H1 (cell line): ENCODE measurements around the gene FLNC. TPM values are rescaled to one million over a fixed set of nuclear protein-coding genes. Genes with fewer than 3 reads are reported as not detected.

Experiments
- CTCF ChIA-PET: fragments of 300-600 bp; sonication (Branson Sonifier 250); formaldehyde crosslinking; loops from one replicate; lab custom pipeline; 2021; ENCODE audit not compliant: partially characterized antibody; lab: Charles Lee
- POLR2A ChIA-PET: fragments of 300-600 bp; sonication (Branson Sonifier 250); formaldehyde crosslinking; loops from one replicate; lab custom pipeline; 2021; ENCODE audit warnings: inconsistent platforms; ENCODE audit not compliant: partially characterized antibody; lab: Charles Lee
- DNase-seq, 2 experiments: peaks; one replicate each; pipeline versions ENCODE4 v3.0.0 to v3.0.0-alpha.2; 2010 to 2022; ENCODE audit warnings: low spot score in 2 of 2, low read depth in 1 of 2, mixed read lengths in 1 of 2
- FAIRE-seq: peaks from 2 replicates; lab custom pipeline; 2011; peaks lifted over from hg19 to GRCh38; lab: Jason Lieb, UNC
- H2AFZ ChIP-seq: 2 replicates; pipeline ENCODE4 v1.8.1; 2012; ENCODE audit warnings: low read length, inconsistent platforms
- H2AK5ac ChIP-seq: 2 replicates; pipeline ENCODE4 v1.6.1; 2013; ENCODE audit warnings: low read depth, low read length
- H2BK120ac ChIP-seq: replicated peaks from 2 replicates; pipeline ENCODE3; 2013; ENCODE audit warnings: low read depth, low read length, inconsistent platforms
- H2BK12ac ChIP-seq: 2 replicates; pipeline ENCODE4 v1.6.1; 2013; ENCODE audit warnings: low read depth, low read length
- H2BK15ac ChIP-seq: 2 replicates; pipeline ENCODE4 v1.6.1; 2013; ENCODE audit warnings: low read length
- H2BK20ac ChIP-seq: 2 replicates; pipeline ENCODE4 v1.6.1; 2013; ENCODE audit warnings: low read length
- H2BK5ac ChIP-seq: 2 replicates; pipeline ENCODE4 v1.6.1; 2013; ENCODE audit warnings: low read depth, low read length
- H3K14ac ChIP-seq: 2 replicates; pipeline ENCODE4 v1.6.1; 2013; ENCODE audit warnings: inconsistent platforms; ENCODE audit not compliant: insufficient read length
- H3K18ac ChIP-seq: 2 replicates; pipeline ENCODE4 v1.6.1; 2013; ENCODE audit warnings: low read length; ENCODE audit errors: extremely low read depth
- H3K23ac ChIP-seq: 2 replicates; pipeline ENCODE4 v1.6.1; 2013; ENCODE audit warnings: inconsistent platforms; ENCODE audit not compliant: insufficient read length
- H3K23me2 ChIP-seq: 2 replicates; pipeline ENCODE4 v1.6.1; 2013; ENCODE audit warnings: low read depth, low read length
- H3K27ac ChIP-seq: 2 replicates; pipeline ENCODE4 v1.6.1; 2011; ENCODE audit warnings: low read depth, low read length, inconsistent platforms
- H3K27me3 ChIP-seq, 4 experiments: replicated peaks in 1 of 4; 1 replicate in 1 of 4; 2 replicates in 3 of 4; pipeline versions ENCODE4 v1.6.1 to v1.8.1; 2011 to 2013; ENCODE audit warnings: low read length in 3 of 4, mild to moderate bottlenecking in 3 of 4, inconsistent platforms in 2 of 4, mixed read lengths in 2 of 4, moderate library complexity in 1 of 4; ENCODE audit not compliant: control insufficient read depth in 3 of 4, insufficient read depth in 3 of 4; ENCODE audit errors: extremely low read depth in 1 of 4
- H3K36me3 ChIP-seq, 4 experiments: 2 replicates each; pipeline versions ENCODE4 v1.6.1 to v1.8.1; 2011 to 2013; ENCODE audit warnings: mild to moderate bottlenecking in 4 of 4, low read length in 3 of 4, moderate library complexity in 2 of 4, control low read depth in 1 of 4, inconsistent platforms in 1 of 4; ENCODE audit not compliant: insufficient read depth in 4 of 4, control insufficient read depth in 2 of 4
- H3K4ac ChIP-seq: replicated peaks from 2 replicates; pipeline ENCODE3; 2013; ENCODE audit warnings: low read length, low read depth, mixed read lengths, inconsistent platforms; ENCODE audit not compliant: insufficient read length
- H3K4me1 ChIP-seq, 4 experiments: replicated peaks in 1 of 4; 1 replicate in 1 of 4; 2 replicates in 3 of 4; pipeline versions ENCODE4 v1.6.1 to v1.8.1; 2011 to 2013; ENCODE audit warnings: low read length in 3 of 4, inconsistent platforms in 2 of 4, mixed read lengths in 1 of 4; ENCODE audit not compliant: insufficient read depth in 4 of 4, control insufficient read depth in 3 of 4
- H3K4me2 ChIP-seq, 2 experiments: 2 replicates each; pipeline versions ENCODE4 v1.6.1 to v1.8.1; 2011 to 2013; ENCODE audit warnings: low read depth in 2 of 2, low read length in 2 of 2, control low read depth in 1 of 2, inconsistent platforms in 1 of 2, mild to moderate bottlenecking in 1 of 2; ENCODE audit not compliant: insufficient read depth in 1 of 2
- H3K4me3 ChIP-seq, 4 experiments: fragments of 200-600, 300-600 bp in 1 of 4; sonication (generic), shearing (Covaris generic), sonication (Bioruptor Twin) in 1 of 4; 2 replicates each; pipeline versions ENCODE4 v1.5.1 to v1.8.1; 2011 to 2016; ENCODE audit warnings: low read length in 4 of 4, low read depth in 3 of 4, control low read depth in 2 of 4, inconsistent platforms in 2 of 4, mild to moderate bottlenecking in 2 of 4, mixed read lengths in 1 of 4, moderate library complexity in 1 of 4; ENCODE audit not compliant: insufficient read depth in 2 of 4; ENCODE audit errors: extremely low read depth in 1 of 4
- H3K56ac ChIP-seq: replicated peaks from 2 replicates; pipeline ENCODE3; 2013; ENCODE audit warnings: low read depth, mild to moderate bottlenecking, mixed read lengths, low read length, inconsistent platforms; ENCODE audit not compliant: insufficient read length
- H3K79me1 ChIP-seq: 2 replicates; pipeline ENCODE4 v1.6.1; 2013; ENCODE audit warnings: low read depth, low read length, control low read depth
- H3K79me2 ChIP-seq, 2 experiments: 2 replicates each; pipeline versions ENCODE4 v1.6.1 to v1.8.1; 2012 to 2013; ENCODE audit warnings: low read length in 2 of 2, mild to moderate bottlenecking in 2 of 2, inconsistent platforms in 1 of 2; ENCODE audit not compliant: insufficient read depth in 2 of 2, control insufficient read depth in 1 of 2
- H3K9ac ChIP-seq, 4 experiments: replicated peaks in 1 of 4; 1 replicate in 1 of 4; 2 replicates in 3 of 4; pipeline versions ENCODE4 v1.6.1 to v1.8.1; 2011 to 2013; ENCODE audit warnings: low read depth in 3 of 4, low read length in 3 of 4, control low read depth in 2 of 4, mild to moderate bottlenecking in 2 of 4, moderate library complexity in 2 of 4, inconsistent platforms in 1 of 4; ENCODE audit errors: extremely low read depth in 1 of 4
- H3K9me3 ChIP-seq, 2 experiments: 2 replicates each; pipeline versions ENCODE4 v1.6.1 to v1.8.1; 2012 to 2013; ENCODE audit warnings: mild to moderate bottlenecking in 2 of 2, moderate library complexity in 2 of 2, control low read depth in 1 of 2, inconsistent platforms in 1 of 2, low read depth in 1 of 2, low read length in 1 of 2, mixed read lengths in 1 of 2; ENCODE audit not compliant: insufficient read depth in 2 of 2
- H4K20me1 ChIP-seq, 2 experiments: replicated peaks in 1 of 2; 2 replicates each; pipeline versions ENCODE3 to v1.8.1; 2011 to 2013; ENCODE audit warnings: inconsistent platforms in 2 of 2, low read length in 2 of 2, mild to moderate bottlenecking in 1 of 2; ENCODE audit not compliant: insufficient read depth in 2 of 2, control insufficient read depth in 1 of 2
- H4K5ac ChIP-seq: 2 replicates; pipeline ENCODE4 v1.6.1; 2013; ENCODE audit warnings: low read length, low read depth, mixed read lengths, inconsistent platforms; ENCODE audit not compliant: insufficient read length
- H4K8ac ChIP-seq: 2 replicates; pipeline ENCODE4 v1.8.0; 2013; ENCODE audit warnings: mild to moderate bottlenecking, moderate library complexity, low read length, inconsistent platforms; ENCODE audit not compliant: insufficient read depth; ENCODE audit errors: extremely low read depth
- H4K91ac ChIP-seq: replicated peaks from 2 replicates; pipeline ENCODE3; 2013; ENCODE audit warnings: low read length, mixed read lengths, inconsistent platforms; ENCODE audit not compliant: insufficient read length
- BCL11A ChIP-seq, 2 experiments: IDR thresholded peaks; one replicate each; pipeline ENCODE4 v1.6.1; 2011; ENCODE audit warnings: low read depth in 2 of 2, low read length in 2 of 2, mild to moderate bottlenecking in 2 of 2
- CREB1 ChIP-seq: IDR thresholded peaks from 2 replicates; pipeline ENCODE4 v1.6.1; 2012; ENCODE audit warnings: inconsistent platforms
- HDAC2 ChIP-seq, 2 experiments: fragments of 300-600 bp in 1 of 2; sonication (generic) in 1 of 2; IDR thresholded peaks; 2 replicates each; pipeline ENCODE4 v1.6.1; 2011 to 2012; ENCODE audit warnings: low read depth in 2 of 2, low read length in 2 of 2, mild to moderate bottlenecking in 2 of 2, moderate library complexity in 2 of 2, borderline replicate concordance in 1 of 2, inconsistent platforms in 1 of 2
- SP1 ChIP-seq: IDR thresholded peaks from 2 replicates; pipeline ENCODE4 v1.6.1; 2011; ENCODE audit warnings: low read depth, low read length
- TBP ChIP-seq: IDR thresholded peaks from 2 replicates; pipeline ENCODE4 v1.6.1; 2011; ENCODE audit warnings: low read depth, low read length, improper control_type of control experiment
- TCF12 ChIP-seq: IDR thresholded peaks from 2 replicates; pipeline ENCODE4 v1.6.1; 2011; ENCODE audit warnings: low read depth, mild to moderate bottlenecking, low read length
- WGBS, 2 experiments: shearing (Covaris generic) in 1 of 2; methylation state at CpG; one replicate each; pipeline versions ENCODE4 v1.1.6 to v1.1.7; 2013 to 2015; ENCODE audit warnings: low lambda C conversion rate in 2 of 2, mixed read lengths in 2 of 2, inconsistent platforms in 1 of 2, low coverage in 1 of 2, missing lambda C conversion rate in 1 of 2; ENCODE audit not compliant: insufficient replicate concordance in 2 of 2, insufficient coverage in 1 of 2, insufficient read length in 1 of 2; ENCODE audit errors: extremely low coverage in 1 of 2, missing lambda C conversion rate in 1 of 2; 5-methylcytosine and 5-hydroxymethylcytosine counted together
- polyA plus RNA-seq, 7 experiments: library from polyadenylated mRNA; depleted of rRNA in 3 of 7; stranded (reverse) in 5 of 7; unstranded in 2 of 7; fragments of >200 nt in 5 of 7; fragments of 200-250 nt in 2 of 7; gene quantifications; 1 replicate in 5 of 7; 2 replicates in 1 of 7; 4 replicates in 1 of 7; pipeline versions ENCODE4 v1.2.1 to v1.2.3, GENCODE V29; 2011 to 2013; ENCODE audit warnings: missing spikeins in 2 of 7, mixed read lengths in 2 of 7
- total RNA-seq: library from RNA; stranded (reverse); fragmentation: NEBNext Ultra II Directional; extraction: Animal tissue kit (Norgen Biotek cat#: 25700); gene quantifications from 2 replicates; pipeline ENCODE4 v1.2.1, GENCODE V29; 2021
- TF ChIP-seq, protein P1 (sequence below): IDR thresholded peaks from 2 replicates; pipeline ENCODE4 v1.6.1; 2012; ENCODE audit warnings: low read length, inconsistent platforms

The FLNC gene
- total and polyA plus RNA-seq, 2 of the 8 experiments (the other 6 are each of a cell fraction or from before 2014, with no cell fraction given), result 1.9 to 10.7 TPM

DNA sequence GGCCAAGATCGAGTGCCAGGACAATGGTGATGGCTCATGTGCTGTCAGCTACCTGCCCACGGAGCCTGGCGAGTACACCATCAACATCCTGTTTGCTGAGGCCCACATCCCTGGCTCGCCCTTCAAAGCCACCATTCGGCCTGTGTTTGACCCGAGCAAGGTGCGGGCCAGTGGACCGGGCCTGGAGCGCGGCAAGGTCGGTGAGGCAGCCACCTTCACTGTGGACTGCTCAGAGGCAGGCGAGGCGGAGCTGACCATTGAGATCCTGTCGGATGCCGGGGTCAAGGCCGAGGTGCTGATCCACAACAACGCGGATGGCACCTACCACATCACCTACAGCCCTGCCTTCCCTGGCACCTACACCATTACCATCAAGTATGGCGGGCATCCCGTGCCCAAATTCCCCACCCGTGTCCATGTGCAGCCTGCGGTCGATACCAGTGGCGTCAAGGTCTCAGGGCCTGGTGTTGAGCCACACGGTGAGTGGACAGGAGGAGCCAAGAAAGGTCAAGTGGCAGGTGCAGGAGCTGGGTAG lies 14.6 kb downstream of the FLNC start:
- Histone ChIP-seq H4K91ac (no peak overlapping the region), H3K79me2 (no peaks in the 10 kb centered on the region), H4K20me1 (peaks cover 0 to 2% of the 10 kb centered on the region in 2 experiments), H3K56ac (no peak overlapping the region), H3K23me2 (no peaks in the 10 kb centered on the region), H3K9me3 (no peaks in the 10 kb centered on the region), H3K4me1 (peaks cover 0 to 10% (median 5%) of the 10 kb centered on the region in 4 experiments; a peak in 6 of 7 replicates), H2BK5ac (no peak overlapping the region; the same call in 1 of the 2 replicates), H3K4ac (no peak overlapping the region), H3K27me3 (no peaks in the 10 kb centered on the region; a peak in 1 of 7 replicates), H2BK12ac (no peak overlapping the region), H2BK20ac (no peak overlapping the region), H3K18ac (no peak overlapping the region), H2AFZ (no peak overlapping the region), H2BK15ac (no peak overlapping the region), H4K5ac (no peak overlapping the region), H3K9ac (no peak overlapping the region), H3K79me1 (no peaks in the 10 kb centered on the region), H3K4me3 (no peak overlapping the region), H2BK120ac (no peak overlapping the region), H3K14ac (no peak overlapping the region), H3K4me2 (no peak overlapping the region), H4K8ac (no peak overlapping the region), H3K36me3 (no peaks in the 10 kb centered on the region), H3K23ac (no peak overlapping the region), H3K27ac (no peak overlapping the region), H2AK5ac (no peak overlapping the region)
- ChIA-PET POLR2A (interaction anchor here (0.6 to 0.9 kb wide), 2 partner anchors 12 to 39 kb away, joined by 3 read pairs; no protein-coding TSS in a partner anchor), CTCF (interaction anchor here (0.7 to 11.5 kb wide), 8 partner anchors 11 to 99 kb away, joined by 3 to 148 read pairs (median 4); partner anchors contain the start of gene ATP6V1F)
- TF ChIP-seq, protein P1, sequence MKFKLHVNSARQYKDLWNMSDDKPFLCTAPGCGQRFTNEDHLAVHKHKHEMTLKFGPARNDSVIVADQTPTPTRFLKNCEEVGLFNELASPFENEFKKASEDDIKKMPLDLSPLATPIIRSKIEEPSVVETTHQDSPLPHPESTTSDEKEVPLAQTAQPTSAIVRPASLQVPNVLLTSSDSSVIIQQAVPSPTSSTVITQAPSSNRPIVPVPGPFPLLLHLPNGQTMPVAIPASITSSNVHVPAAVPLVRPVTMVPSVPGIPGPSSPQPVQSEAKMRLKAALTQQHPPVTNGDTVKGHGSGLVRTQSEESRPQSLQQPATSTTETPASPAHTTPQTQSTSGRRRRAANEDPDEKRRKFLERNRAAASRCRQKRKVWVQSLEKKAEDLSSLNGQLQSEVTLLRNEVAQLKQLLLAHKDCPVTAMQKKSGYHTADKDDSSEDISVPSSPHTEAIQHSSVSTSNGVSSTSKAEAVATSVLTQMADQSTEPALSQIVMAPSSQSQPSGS, result no peak
- TF ChIP-seq HDAC2 (IDR thresholded peaks at IDR 0.05; ENCODE audit: borderline replicate concordance in 1 of 2, low read depth in 2 of 2, low read length in 2 of 2) (no peak), SP1 (no peak), BCL11A (IDR thresholded peaks at IDR 0.05; ENCODE audit: low read depth in 2 of 2, low read length in 2 of 2) (no peak), CREB1 (no peak), TBP (no peak), TCF12 (no peak)
- WGBS, 2 experiments, result 92% methylated on average over 25 of the region's 25 CpGs; no CpG with 5 or more reads in 1 of the 2 experiments
- no peak for FAIRE-seq
- DNase-seq, result no peak
